ENCODE data around the gene A2M. TPM values are rescaled to one million over a fixed set of nuclear protein-coding genes. Genes with fewer than 3 reads are reported as not detected.

Gene A2M
- total and polyA plus RNA-seq, 12 donors = 141 to 897 (median 335) TPM

- Histone ChIP-seq H3K4me1 (replicated peaks in 1 of 2) (no peaks in the 10 kb centered on the region), H3K36me3 (replicated peaks in 1 of 2) (peaks cover 0 to 65% of the 10 kb centered on the region in 2 donors), H3K4me3 (no peak overlapping the region), H3K9me3 (replicated peaks in 1 of 3) (no peaks in the 10 kb centered on the region), H3K27ac (no peak overlapping the region), H3K27me3 (no peaks in the 10 kb centered on the region)
- intact Hi-C loops (cut with DNase I) = no loop called here
- TF ChIP-seq CTCF (IDR thresholded peaks at IDR 0.05) = no peak
- 79 to 88% (median 81%) methylated on average over 8 of the region's 8 CpGs for WGBS, 4 donors
- no peak for DNase-seq
Observed at GRCh38 chr12:9091891-9092598, 23.7 kb downstream of the A2M start.

GRCh38 chr12:9090220-9090619 is 25.5 kb downstream of the A2M start:
- TF ChIP-seq POLR2A (IDR thresholded peaks at IDR 0.05) (no peak), CTCF (IDR thresholded peaks at IDR 0.05) (no peak)
- no peaks in the 10 kb centered on the region for H3K4me1 ChIP-seq (replicated peaks in 1 of 2)
- H3K36me3 ChIP-seq (replicated peaks in 1 of 2) = peaks cover 0 to 55% of the 10 kb centered on the region in 2 donors
- intact Hi-C loops (cut with DNase I) = no loop called here
- no peak for DNase-seq
- H3K27ac ChIP-seq = no peak overlapping the region
- H3K27me3 ChIP-seq = no peaks in the 10 kb centered on the region
- H3K4me3 ChIP-seq = no peak overlapping the region
- WGBS, 4 donors = 79 to 88% (median 84%) methylated on average over 5 of the region's 5 CpGs
- no peaks in the 10 kb centered on the region for H3K9me3 ChIP-seq (replicated peaks in 1 of 3)

GRCh38 chr12:9087087-9087835 is 28.5 kb downstream of the A2M start:
- no peak overlapping the region for H3K4me3 ChIP-seq
- no peak overlapping the region for H3K27ac ChIP-seq
- TF ChIP-seq POLR2A (IDR thresholded peaks at IDR 0.05) = no peak
- TF ChIP-seq CTCF (IDR thresholded peaks at IDR 0.05) = no peak
- no peaks in the 10 kb centered on the region for H3K4me1 ChIP-seq (replicated peaks in 1 of 2)
- intact Hi-C loops (cut with DNase I) = no loop called here
- H3K9me3 ChIP-seq (replicated peaks in 1 of 3) = peaks cover 0 to 6% (median 0%) of the 10 kb centered on the region in 3 donors
- DNase-seq = no peak
- H3K27me3 ChIP-seq = no peaks in the 10 kb centered on the region
- H3K36me3 ChIP-seq (replicated peaks in 1 of 2) = peaks cover 0 to 39% of the 10 kb centered on the region in 2 donors

- intact Hi-C loops (cut with DNase I) = no loop called here
- Histone ChIP-seq H3K4me1 (replicated peaks in 1 of 2) (no peaks in the 10 kb centered on the region), H3K27me3 (no peaks in the 10 kb centered on the region), H3K36me3 (replicated peaks in 1 of 2) (peaks cover 0 to 33% of the 10 kb centered on the region in 2 donors), H3K9me3 (replicated peaks in 1 of 3) (peaks cover 0 to 6% (median 0%) of the 10 kb centered on the region in 3 donors), H3K27ac (no peak overlapping the region), H3K4me3 (no peak overlapping the region)
- no peak for DNase-seq
- 54 to 72% (median 66%) methylated on average over 1 of the region's 1 CpG for WGBS, 4 donors
- TF ChIP-seq CTCF (IDR thresholded peaks at IDR 0.05) (no peak), POLR2A (IDR thresholded peaks at IDR 0.05) (no peak)
Observed at GRCh38 chr12:9086087-9086486, 29.6 kb downstream of the A2M start.

Measured in adrenal gland (tissue), 12 donors.